Measurements from ENCODE around the gene KIAA1958.
"Not testable (repeated sequence)": the region's sequence is repeated elsewhere in the genome, so short reads cannot be mapped to it uniquely, and the experiment has no call there.

KIAA1958 gene

GRCh38 chr9:112489876-112490666, 3.4 kb downstream of the KIAA1958 start:
- DNase-seq = no peak

- no peak for DNase-seq
Measured at GRCh38 chr9:112493393-112494137, 6.9 kb downstream of the KIAA1958 start.

GRCh38 chr9:112494153-112494552, 7.5 kb downstream of the KIAA1958 start:
- no peak for DNase-seq

- DNase-seq = no peak
Measured at GRCh38 chr9:112495614-112496013, 9.0 kb downstream of the KIAA1958 start.

GRCh38 chr9:112496074-112496722, 9.6 kb downstream of the KIAA1958 start:
- no peak for DNase-seq

- DNase-seq = no peak
Measured at GRCh38 chr9:112500842-112501241, 14.2 kb downstream of the KIAA1958 start.

GRCh38 chr9:112501287-112501686, 14.7 kb downstream of the KIAA1958 start:
- no peak for DNase-seq

GRCh38 chr9:112502175-112502946, 15.7 kb downstream of the KIAA1958 start:
- no peak for DNase-seq

- no peak for DNase-seq
Measured at GRCh38 chr9:112503170-112503569, 16.5 kb downstream of the KIAA1958 start.

GRCh38 chr9:112505086-112505485, 18.5 kb downstream of the KIAA1958 start:
- no peak for DNase-seq

- DNase-seq = no peak
Measured at GRCh38 chr9:112505607-112506006, 19.0 kb downstream of the KIAA1958 start.

GRCh38 chr9:112506571-112506970, 19.9 kb downstream of the KIAA1958 start:
- DNase-seq = no peak

- no peak for DNase-seq
Measured at GRCh38 chr9:112507001-112507680, 20.5 kb downstream of the KIAA1958 start.

GRCh38 chr9:112508377-112508776, 21.8 kb downstream of the KIAA1958 start:
- DNase-seq = no peak

- DNase-seq = not testable (repeated sequence)
Measured at GRCh38 chr9:112512377-112512776, 25.8 kb downstream of the KIAA1958 start.

GRCh38 chr9:112516769-112517168, 30.1 kb downstream of the KIAA1958 start:
- no peak for DNase-seq

GRCh38 chr9:112520069-112520468, 33.4 kb downstream of the KIAA1958 start:
- DNase-seq = no peak

GRCh38 chr9:112520656-112521055, 34.0 kb downstream of the KIAA1958 start:
- DNase-seq = no peak

- no peak for DNase-seq
Measured at GRCh38 chr9:112526973-112527372, 40.3 kb downstream of the KIAA1958 start.

- no peak for DNase-seq
Measured at GRCh38 chr9:112527959-112528358, 41.3 kb downstream of the KIAA1958 start.

GRCh38 chr9:112529316-112529715, 42.7 kb downstream of the KIAA1958 start:
- no peak for DNase-seq

GRCh38 chr9:112530751-112531205, 44.2 kb downstream of the KIAA1958 start:
- no peak for DNase-seq
